ENCODE data around the gene C1QTNF1. TPM values are rescaled to one million over a fixed set of nuclear protein-coding genes. Genes with fewer than 3 reads are reported as not detected.

The C1QTNF1 gene
- total RNA-seq, 1 donor from 2014 or later: 14.6 TPM

- no peak for DNase-seq
These were observed 57.8 kb downstream of the C1QTNF1 start for GRCh38 chr17:79081571-79082276.

DNA sequence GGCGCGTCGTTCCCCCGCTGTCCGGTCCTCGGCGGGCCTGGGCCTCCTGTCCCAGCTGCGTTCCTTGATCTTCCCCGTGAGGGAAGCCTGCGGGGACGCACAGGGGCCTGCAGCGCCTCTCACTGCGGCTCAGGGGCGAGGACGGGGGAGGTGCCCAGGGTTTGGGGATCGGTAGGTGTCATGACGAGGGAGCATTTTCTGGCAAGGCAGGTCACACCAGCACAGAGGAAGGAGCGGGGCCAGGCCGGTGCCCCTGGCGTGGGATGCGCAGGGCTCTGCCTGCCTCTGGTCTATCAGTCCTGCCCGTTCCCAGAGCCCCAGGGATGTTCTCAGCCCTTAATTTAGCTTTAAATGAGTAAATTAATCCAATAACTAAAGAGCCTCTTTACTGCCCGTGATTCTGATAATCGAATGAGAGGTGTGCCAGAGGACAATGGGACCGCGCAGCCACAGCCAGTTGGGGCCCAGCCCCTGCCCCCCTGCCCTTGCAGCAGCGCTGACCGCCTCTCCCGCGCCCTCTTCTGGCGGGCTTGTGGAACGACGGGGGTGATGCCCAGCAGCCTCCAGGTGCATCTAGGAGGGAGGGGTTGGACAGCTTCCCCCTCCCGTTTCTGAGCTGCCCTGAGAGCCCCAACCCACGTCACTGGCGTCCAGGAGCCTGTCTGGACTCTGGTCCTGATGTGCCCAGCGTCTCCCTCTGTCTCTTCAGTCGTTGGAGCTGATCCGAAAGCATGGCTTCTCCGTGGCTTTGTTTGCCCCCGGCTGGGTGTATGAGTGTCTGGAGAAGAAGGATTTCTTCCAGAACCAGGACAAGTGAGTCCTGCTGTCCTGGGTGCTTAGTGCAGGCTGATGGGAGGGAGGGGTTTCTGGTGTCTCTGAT, 58.6 kb downstream of the C1QTNF1 start:
- DNase-seq: peak; percentile 74

- DNase-seq: no peak
These were observed 59.4 kb downstream of the C1QTNF1 start for GRCh38 chr17:79083191-79083971.

- no peak for DNase-seq
These were observed 60.6 kb downstream of the C1QTNF1 start for GRCh38 chr17:79084291-79085153.

GRCh38 chr17:79085154-79085920, 61.4 kb downstream of the C1QTNF1 start:
- no peak for DNase-seq

GRCh38 chr17:79085921-79086551, 62.1 kb downstream of the C1QTNF1 start:
- DNase-seq: no peak

GRCh38 chr17:79086609-79087427, 62.8 kb downstream of the C1QTNF1 start:
- peak; percentile 44 for DNase-seq

GRCh38 chr17:79087428-79088143, 63.6 kb downstream of the C1QTNF1 start:
- peak; percentile 80 for DNase-seq

GRCh38 chr17:79088247-79088996, 64.5 kb downstream of the C1QTNF1 start:
- no peak for DNase-seq

GRCh38 chr17:79088997-79089328, 65.0 kb downstream of the C1QTNF1 start:
- DNase-seq: no peak

- DNase-seq: no peak
These were observed 65.9 kb downstream of the C1QTNF1 start for GRCh38 chr17:79089720-79090442.

- peak; percentile 28 for DNase-seq
These were observed 66.7 kb downstream of the C1QTNF1 start for GRCh38 chr17:79090443-79091225.

DNA sequence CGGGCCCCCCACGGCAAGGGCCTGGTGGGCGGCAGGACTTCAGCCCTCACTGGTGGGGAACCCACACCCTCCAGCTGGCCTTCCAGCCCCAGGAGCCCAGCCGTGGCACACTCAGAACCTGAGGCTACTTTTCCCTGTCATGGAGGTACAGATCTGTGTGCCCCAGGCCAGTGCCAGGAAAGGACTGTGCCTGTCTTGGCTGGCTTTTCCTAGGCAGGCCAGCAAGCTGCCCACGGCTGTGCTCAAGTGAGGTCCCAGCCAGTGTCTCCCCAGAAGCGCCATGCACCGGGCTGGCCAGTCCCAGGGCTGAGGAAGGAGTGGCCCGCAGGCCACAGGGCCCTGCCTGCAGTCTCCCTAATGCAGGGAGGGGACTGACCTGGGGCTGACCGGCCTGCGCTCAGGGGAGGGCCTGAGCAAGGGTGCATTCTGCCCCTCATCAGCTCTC, 67.3 kb downstream of the C1QTNF1 start:
- no peak for DNase-seq

DNA sequence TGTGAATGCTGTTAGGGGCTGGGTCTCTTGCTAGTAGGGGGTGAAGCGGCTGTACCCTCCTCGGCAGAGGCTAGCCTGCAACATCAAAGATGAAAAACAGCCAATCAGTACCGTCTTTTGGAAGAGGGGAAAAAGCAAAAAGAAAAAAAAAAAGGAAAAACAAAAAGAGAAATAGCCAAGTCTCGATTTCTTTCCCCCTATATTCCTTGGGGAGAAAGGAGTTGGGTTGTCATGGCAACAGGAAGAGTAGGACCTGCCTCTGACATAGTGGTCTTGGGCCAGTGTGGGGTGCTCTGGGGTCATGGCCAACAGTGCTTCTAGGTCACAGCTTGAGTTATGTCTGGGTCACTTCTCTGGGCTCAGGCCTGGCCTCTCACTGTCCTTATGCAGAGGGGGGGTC, 68.6 kb downstream of the C1QTNF1 start:
- no peak for DNase-seq

GRCh38 chr17:79093270-79093669, 69.3 kb downstream of the C1QTNF1 start:
- no peak for DNase-seq

DNA sequence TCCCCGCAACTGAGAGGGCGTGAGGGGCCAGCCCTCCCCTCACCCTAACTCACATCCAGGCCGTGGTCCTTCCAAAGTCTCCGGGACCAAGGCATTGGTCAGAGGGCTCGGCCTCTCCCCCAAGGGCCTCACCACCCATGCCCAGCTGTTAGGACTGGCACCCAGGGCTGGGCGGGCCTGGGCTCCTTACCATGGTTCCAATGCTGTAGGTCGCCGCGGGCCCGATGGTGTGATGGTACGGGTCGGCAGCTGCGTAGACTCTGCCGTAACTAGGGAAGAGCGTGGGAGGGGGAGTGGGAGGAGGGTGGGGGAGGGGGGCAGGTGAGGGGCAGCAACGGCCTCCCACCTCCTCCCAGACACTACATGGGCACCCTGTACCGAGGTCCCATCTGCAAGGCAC, 70.3 kb downstream of the C1QTNF1 start:
- DNase-seq: no peak

Measured in dermis blood vessel endothelial cell (primary cell).